GM12892 (cell line): Measurements from ENCODE around the gene FBXW8.

Experiments
- POLR2A ChIP-seq: IDR thresholded peaks from 2 replicates; pipeline ENCODE4 v1.6.1; 2011; ENCODE audit warnings: low read depth, low read length, control low read depth
- POLR2AphosphoS5 ChIP-seq: IDR thresholded peaks from 2 replicates; pipeline ENCODE4 v1.6.1; 2011; ENCODE audit warnings: low read depth, low read length, control low read depth
- TAF1 ChIP-seq: IDR thresholded peaks from 2 replicates; pipeline ENCODE4 v1.6.1; 2011; ENCODE audit warnings: low read depth, mild to moderate bottlenecking, control low read depth, low read length, borderline replicate concordance

- TF ChIP-seq POLR2AphosphoS5: no peak
- TF ChIP-seq POLR2A: no peak
- no peak for TF ChIP-seq TAF1
Measured at GRCh38 chr12:116881325-116881876, 29.3 kb upstream of the FBXW8 start, which contains the start of gene HRK.
